Adipose tissue (tissue), 3 donors: ENCODE results near the gene DOCK3. TPM values are rescaled to one million over a fixed set of nuclear protein-coding genes. Genes with fewer than 3 reads are reported as not detected.
"Not testable (repeated sequence)": the region's sequence is repeated elsewhere in the genome, so short reads cannot be mapped to it uniquely, and the experiment has no call there.

Experiments
- H3K27ac ChIP-seq: one replicate; pipeline ENCODE4 v1.5.1; 2013; ENCODE audit warnings: low read depth, low read length
- WGBS, 3 donors: extraction: QIAGEN DNeasy Blood & Tissue Kit; methylation state at CpG; one replicate each; pipeline ENCODE4 v1.1.7; 2013; 5-methylcytosine and 5-hydroxymethylcytosine counted together
- polyA plus RNA-seq, 3 donors: library from polyadenylated mRNA; stranded (reverse); fragments of 200-250 nt; gene quantifications; one replicate each; pipeline ENCODE4 v1.2.3, GENCODE V29; 2013
- donor health status: healthy with polysubstance abuse.
- donor health status: Bipolar disorder and iron deficiency.
- donor health status: healthy.

DOCK3 gene
- polyA plus RNA-seq, 3 donors: 0.09 to 0.14 (median 0.11) TPM

- no peak overlapping the region for H3K27ac ChIP-seq
- WGBS, 3 donors: 63 to 69% (median 63%) methylated on average over 1 of the region's 1 CpG
Observed at GRCh38 chr3:50994537-50994936, 319.8 kb downstream of the DOCK3 start.

- 75 to 84% (median 76%) methylated on average over 1 of the region's 1 CpG for WGBS, 3 donors
- H3K27ac ChIP-seq: no peak overlapping the region
Observed at GRCh38 chr3:50995085-50995824, 320.5 kb downstream of the DOCK3 start.

GRCh38 chr3:51002495-51002894, 327.8 kb downstream of the DOCK3 start:
- H3K27ac ChIP-seq: no peak overlapping the region

- 29 to 42% (median 34%) methylated on average over 2 of the region's 2 CpGs for WGBS, 3 donors
- H3K27ac ChIP-seq: no peak overlapping the region
Observed at GRCh38 chr3:51004235-51004634, 329.5 kb downstream of the DOCK3 start.

- no peak overlapping the region for H3K27ac ChIP-seq
Observed at GRCh38 chr3:51024121-51024520, 349.4 kb downstream of the DOCK3 start.

GRCh38 chr3:51024765-51025632, 350.3 kb downstream of the DOCK3 start:
- H3K27ac ChIP-seq: no peak overlapping the region
- 21 to 37% (median 33%) methylated on average over 10 of the region's 10 CpGs for WGBS, 3 donors

- H3K27ac ChIP-seq: no peak overlapping the region
- WGBS, 3 donors: 57 to 72% (median 69%) methylated on average over 3 of the region's 3 CpGs
Observed at GRCh38 chr3:51031666-51032065, 356.9 kb downstream of the DOCK3 start.

- no peak overlapping the region for H3K27ac ChIP-seq
Observed at GRCh38 chr3:51035630-51036029, 360.9 kb downstream of the DOCK3 start.

GRCh38 chr3:51044982-51045381, 370.3 kb downstream of the DOCK3 start:
- WGBS, 3 donors: 93 to 97% (median 94%) methylated on average over 1 of the region's 1 CpG
- H3K27ac ChIP-seq: no peak overlapping the region

- no peak overlapping the region for H3K27ac ChIP-seq
- WGBS, 3 donors: 52 to 78% (median 76%) methylated on average over 1 of the region's 1 CpG
Observed at GRCh38 chr3:51052562-51052961, 377.8 kb downstream of the DOCK3 start.

- 33 to 58% (median 47%) methylated on average over 1 of the region's 1 CpG for WGBS, 3 donors
- H3K27ac ChIP-seq: no peak overlapping the region
Observed at GRCh38 chr3:51057121-51057520, 382.4 kb downstream of the DOCK3 start.

GRCh38 chr3:51063053-51063452, 388.3 kb downstream of the DOCK3 start:
- H3K27ac ChIP-seq: no peak overlapping the region
- 10 to 58% (median 53%) methylated on average over 1 of the region's 1 CpG for WGBS, 3 donors

GRCh38 chr3:51075221-51075775, 400.6 kb downstream of the DOCK3 start:
- no peak overlapping the region for H3K27ac ChIP-seq
- 62 to 91% (median 86%) methylated on average over 2 of the region's 2 CpGs for WGBS, 3 donors

- 80 to 94% (median 87%) methylated on average over 2 of the region's 2 CpGs for WGBS, 3 donors
Observed at GRCh38 chr3:51082363-51082762, 407.6 kb downstream of the DOCK3 start.

GRCh38 chr3:51083490-51083889, 408.8 kb downstream of the DOCK3 start:
- 94 to 97% (median 97%) methylated on average over 2 of the region's 2 CpGs for WGBS, 3 donors

More at GRCh38 chr3:51082363-51082762, 407.6 kb downstream of the DOCK3 start:
- H3K27ac ChIP-seq: no peak overlapping the region

GRCh38 chr3:51092141-51092540, 417.4 kb downstream of the DOCK3 start:
- not testable (repeated sequence) for H3K27ac ChIP-seq
- WGBS, 3 donors: 35 to 50% (median 48%) methylated on average over 6 of the region's 6 CpGs

More at GRCh38 chr3:51083490-51083889, 408.8 kb downstream of the DOCK3 start:
- H3K27ac ChIP-seq: no peak overlapping the region

GRCh38 chr3:51094838-51095237, 420.1 kb downstream of the DOCK3 start:
- WGBS, 3 donors: 16 to 50% (median 43%) methylated on average over 1 of the region's 1 CpG
- not testable (repeated sequence) for H3K27ac ChIP-seq

GRCh38 chr3:51099794-51100535, 425.2 kb downstream of the DOCK3 start:
- H3K27ac ChIP-seq: no peak overlapping the region

GRCh38 chr3:51100536-51100851, 425.8 kb downstream of the DOCK3 start:
- 36 to 63% (median 60%) methylated on average over 1 of the region's 1 CpG for WGBS, 3 donors
- no peak overlapping the region for H3K27ac ChIP-seq

More at GRCh38 chr3:51099794-51100535, 425.2 kb downstream of the DOCK3 start:
- 50 to 69% (median 60%) methylated on average over 3 of the region's 3 CpGs for WGBS, 3 donors
